GM19395 (cell line): Measurements from ENCODE around the gene RMND5A.

ENCODE experiments used
- ATAC-seq: cut with Tn5 transposase; IDR thresholded peaks from one replicate; pipeline ENCODE4 v1.9.1; 2021; ENCODE audit warnings: mild to moderate bottlenecking, moderate library complexity; ENCODE audit not compliant: unreplicated experiment

The RMND5A gene

GRCh38 chr2:86825693-86826381 lies 105.7 kb downstream of the RMND5A start:
- ATAC-seq, result no peak

- ATAC-seq, result no peak
Observed at GRCh38 chr2:86826951-86827350, 106.9 kb downstream of the RMND5A start.
